Body of pancreas (tissue), 4 donors: ENCODE results near the gene TANC1. TPM values are rescaled to one million over a fixed set of nuclear protein-coding genes. Genes with fewer than 3 reads are reported as not detected.

Experiments used
- ATAC-seq: fragments of 150-250 bp; one replicate; pipeline ENCODE4 v1.9.1; 2016
- DNase-seq, 4 donors: peaks; one replicate each; pipeline ENCODE4 v3.0.0-alpha.2; 2019
- H3K27ac ChIP-seq, 4 donors: fragments of 200-600 bp; sonication (generic); 1 replicate in 3 of 4; 2 replicates in 1 of 4; pipeline versions ENCODE4 v1.5.1 to v1.6.1; 2016 to 2019; ENCODE audit warnings: mild to moderate bottlenecking in 1 of 4, mixed read lengths in 1 of 4, moderate library complexity in 1 of 4
- H3K27me3 ChIP-seq, 2 donors: fragments of 200-600 bp; sonication (generic); one replicate each; pipeline ENCODE4 v1.6.0; 2016; ENCODE audit warnings: mild to moderate bottlenecking in 1 of 2
- H3K36me3 ChIP-seq, 2 donors: fragments of 200-600 bp; sonication (generic); replicated peaks in 1 of 2; 2 replicates each; pipeline ENCODE4 v1.5.1; 2016; ENCODE audit warnings: low read depth in 2 of 2; ENCODE audit not compliant: insufficient read depth in 1 of 2
- H3K4me1 ChIP-seq: fragments of 200-600 bp; sonication (generic); one replicate; pipeline ENCODE4 v1.6.0; 2016
- H3K4me3 ChIP-seq, 2 donors: fragments of 200-600 bp; sonication (generic); 1 replicate in 1 of 2; 2 replicates in 1 of 2; pipeline ENCODE4 v1.5.1; 2016 to 2019
- H3K9me3 ChIP-seq, 3 donors: fragments of 200-600 bp; sonication (generic); 1 replicate in 2 of 3; 2 replicates in 1 of 3; pipeline ENCODE4 v1.5.1; 2016
- CTCF ChIP-seq, 7 experiments: fragments of 450-650 bp in 4 of 7; fragments of 200-600 bp in 3 of 7; sonication (generic) in 3 of 7; IDR thresholded peaks; one replicate each; pipeline ENCODE4 v1.5.1; 2016 to 2019; ENCODE audit warnings: antibody characterized with exemption in 7 of 7
- POLR2A ChIP-seq, 3 donors: fragments of 450-650 bp; IDR thresholded peaks; one replicate each; pipeline ENCODE4 v1.6.1; 2016; ENCODE audit warnings: antibody characterized with exemption in 3 of 3, mild to moderate bottlenecking in 2 of 3
- WGBS, 2 donors: methylation state at CpG; one replicate each; pipeline ENCODE4 v1.1.5; 2017; 5-methylcytosine and 5-hydroxymethylcytosine counted together
- intact Hi-C: fragments of 100-400 bp; cut with DNase I; formaldehyde crosslinking; loops from one replicate; pipeline ENCODE4 v1.15.1; 2023
- total RNA-seq, 2 donors: library from RNA; depleted of rRNA; stranded (reverse); fragments of >200 nt; gene quantifications; one replicate each; pipeline ENCODE4 v1.1.0, GENCODE V29; 2016

TANC1 gene
- total RNA-seq, 2 donors from 2014 or later = 23.1 to 23.3 TPM

GRCh38 chr2:158990397-158991214 lies 22.2 kb downstream of the TANC1 start:
- no peaks in the 10 kb centered on the region for H3K36me3 ChIP-seq
- ATAC-seq = no peak
- TF ChIP-seq CTCF (IDR thresholded peaks at IDR 0.05) (no peak), POLR2A (IDR thresholded peaks at IDR 0.05) (no peak)
- DNase-seq = no peak
- H3K4me1 ChIP-seq = peaks cover 9% of the 10 kb centered on the region
- WGBS, 2 donors = 91 to 96% methylated on average over 6 of the region's 6 CpGs
- intact Hi-C loops = no loop called here
- H3K27ac ChIP-seq = no peak overlapping the region
- H3K9me3 ChIP-seq = no peaks in the 10 kb centered on the region
- no peak overlapping the region for H3K4me3 ChIP-seq
- H3K27me3 ChIP-seq = no peaks in the 10 kb centered on the region

- no peak overlapping the region for H3K4me3 ChIP-seq
- no peaks in the 10 kb centered on the region for H3K36me3 ChIP-seq
- peaks cover 15% of the 10 kb centered on the region for H3K4me1 ChIP-seq
- H3K27me3 ChIP-seq = no peaks in the 10 kb centered on the region
- TF ChIP-seq POLR2A (IDR thresholded peaks at IDR 0.05) = no peak
- no peak for TF ChIP-seq CTCF (IDR thresholded peaks at IDR 0.05)
- DNase-seq (no peak), ATAC-seq (no peak)
- WGBS, 2 donors = 86 to 87% methylated on average over 5 of the region's 5 CpGs
- intact Hi-C loops = no loop called here
- H3K27ac ChIP-seq = no peak overlapping the region
- H3K9me3 ChIP-seq = no peaks in the 10 kb centered on the region
Observed at GRCh38 chr2:158993030-158993429, 24.6 kb downstream of the TANC1 start.

- Histone ChIP-seq H3K4me3 (no peak overlapping the region), H3K9me3 (no peaks in the 10 kb centered on the region), H3K4me1 (peaks cover 24% of the 10 kb centered on the region), H3K27me3 (no peaks in the 10 kb centered on the region), H3K36me3 (no peaks in the 10 kb centered on the region), H3K27ac (no peak overlapping the region)
- intact Hi-C loops = no loop called here
- TF ChIP-seq POLR2A (IDR thresholded peaks at IDR 0.05) (no peak), CTCF (IDR thresholded peaks at IDR 0.05) (no peak)
- no peak for ATAC-seq
- WGBS, 2 donors = 73 to 76% methylated on average over 4 of the region's 4 CpGs
- DNase-seq = no peak
Observed at GRCh38 chr2:158993721-158994587, 25.5 kb downstream of the TANC1 start.

GRCh38 chr2:158994920-158995676 lies 26.7 kb downstream of the TANC1 start:
- no peak for ATAC-seq
- TF ChIP-seq CTCF (IDR thresholded peaks at IDR 0.05) (no peak), POLR2A (IDR thresholded peaks at IDR 0.05) (no peak)
- peaks cover 29% of the 10 kb centered on the region for H3K4me1 ChIP-seq

More at GRCh38 chr2:158994920-158995676, 26.7 kb downstream of the TANC1 start:
- Histone ChIP-seq H3K4me3 (no peak overlapping the region), H3K27ac (no peak overlapping the region), H3K9me3 (no peaks in the 10 kb centered on the region), H3K27me3 (no peaks in the 10 kb centered on the region), H3K36me3 (no peaks in the 10 kb centered on the region)
- no peak for DNase-seq
- WGBS, 2 donors = 71 to 77% methylated on average over 5 of the region's 5 CpGs
- intact Hi-C loops = no loop called here
